ENCODE results near the gene IGF2BP2.
"Not testable (repeated sequence)": the region's sequence is repeated elsewhere in the genome, so short reads cannot be mapped to it uniquely, and the experiment has no call there.

The IGF2BP2 gene

GRCh38 chr3:185823078-185824044 is 1.5 kb downstream of the IGF2BP2 start:
- Histone ChIP-seq H3K27me3 (ENCODE audit: control insufficient read depth in 1 of 2, insufficient read depth in 2 of 2, low read length in 2 of 2) (peaks cover 21 to 64% of the 10 kb centered on the region in 2 donors), H3K27ac (ENCODE audit: low read length) (no peak overlapping the region), H3K36me3 (ENCODE audit: control insufficient read depth in 2 of 2, insufficient read depth in 2 of 2, low read length in 2 of 2) (no peaks in the 10 kb centered on the region), H3K4me3 (ENCODE audit: low read length in 2 of 2) (peak overlapping the region; percentile 49 to 67), H3K9ac (ENCODE audit: low read length in 2 of 2) (peak overlapping the region; percentile 29 to 33), H3K4me1 (ENCODE audit: control insufficient read depth, insufficient read depth, low read length) (peaks cover 25% of the 10 kb centered on the region), H3K9me3 (ENCODE audit: control insufficient read depth in 2 of 2, low read length in 2 of 2) (no peaks in the 10 kb centered on the region)

- Histone ChIP-seq H3K4me1 (ENCODE audit: control insufficient read depth, insufficient read depth, low read length) (peaks cover 25% of the 10 kb centered on the region), H3K4me3 (ENCODE audit: low read length in 2 of 2) (peak overlapping the region; percentile 49 to 67), H3K9me3 (ENCODE audit: control insufficient read depth in 2 of 2, low read length in 2 of 2) (no peaks in the 10 kb centered on the region), H3K9ac (ENCODE audit: low read length in 2 of 2) (no peak overlapping the region), H3K27me3 (ENCODE audit: control insufficient read depth in 1 of 2, insufficient read depth in 2 of 2, low read length in 2 of 2) (peaks cover 24 to 66% of the 10 kb centered on the region in 2 donors), H3K27ac (ENCODE audit: low read length) (no peak overlapping the region), H3K36me3 (ENCODE audit: control insufficient read depth in 2 of 2, insufficient read depth in 2 of 2, low read length in 2 of 2) (no peaks in the 10 kb centered on the region)
Measured at GRCh38 chr3:185822221-185823000, 2.4 kb downstream of the IGF2BP2 start.

GRCh38 chr3:185820973-185821758 is 3.7 kb downstream of the IGF2BP2 start:
- Histone ChIP-seq H3K9ac (ENCODE audit: low read length in 2 of 2) (no peak overlapping the region), H3K9me3 (ENCODE audit: control insufficient read depth in 2 of 2, low read length in 2 of 2) (no peaks in the 10 kb centered on the region), H3K36me3 (ENCODE audit: control insufficient read depth in 2 of 2, insufficient read depth in 2 of 2, low read length in 2 of 2) (no peaks in the 10 kb centered on the region), H3K27me3 (ENCODE audit: control insufficient read depth in 1 of 2, insufficient read depth in 2 of 2, low read length in 2 of 2) (peaks cover 17 to 60% of the 10 kb centered on the region in 2 donors), H3K4me3 (ENCODE audit: low read length in 2 of 2) (no peak overlapping the region), H3K27ac (ENCODE audit: low read length) (no peak overlapping the region), H3K4me1 (ENCODE audit: control insufficient read depth, insufficient read depth, low read length) (peaks cover 23% of the 10 kb centered on the region)

GRCh38 chr3:185818267-185818875 is 6.5 kb downstream of the IGF2BP2 start:
- H3K4me3 ChIP-seq (ENCODE audit: low read length in 2 of 2), result no peak overlapping the region
- H3K4me1 ChIP-seq (ENCODE audit: control insufficient read depth, insufficient read depth, low read length), result peaks cover 4% of the 10 kb centered on the region
- no peaks in the 10 kb centered on the region for H3K9me3 ChIP-seq (ENCODE audit: control insufficient read depth in 2 of 2, low read length in 2 of 2)
- no peak overlapping the region for H3K27ac ChIP-seq (ENCODE audit: low read length)
- no peaks in the 10 kb centered on the region for H3K36me3 ChIP-seq (ENCODE audit: control insufficient read depth in 2 of 2, insufficient read depth in 2 of 2, low read length in 2 of 2)
- H3K9ac ChIP-seq (ENCODE audit: low read length in 2 of 2), result no peak overlapping the region
- H3K27me3 ChIP-seq (ENCODE audit: control insufficient read depth in 1 of 2, insufficient read depth in 2 of 2, low read length in 2 of 2), result peaks cover 14 to 41% of the 10 kb centered on the region in 2 donors

GRCh38 chr3:185815391-185816282 is 9.2 kb downstream of the IGF2BP2 start:
- Histone ChIP-seq H3K9ac (ENCODE audit: low read length in 2 of 2) (no peak overlapping the region), H3K27ac (ENCODE audit: low read length) (no peak overlapping the region), H3K27me3 (ENCODE audit: control insufficient read depth in 1 of 2, insufficient read depth in 2 of 2, low read length in 2 of 2) (peaks cover 4 to 16% of the 10 kb centered on the region in 2 donors), H3K4me1 (ENCODE audit: control insufficient read depth, insufficient read depth, low read length) (no peaks in the 10 kb centered on the region), H3K36me3 (ENCODE audit: control insufficient read depth in 2 of 2, insufficient read depth in 2 of 2, low read length in 2 of 2) (no peaks in the 10 kb centered on the region), H3K9me3 (ENCODE audit: control insufficient read depth in 2 of 2, low read length in 2 of 2) (no peaks in the 10 kb centered on the region), H3K4me3 (ENCODE audit: low read length in 2 of 2) (no peak overlapping the region)

GRCh38 chr3:185813691-185814215 is 11.1 kb downstream of the IGF2BP2 start:
- H3K36me3 ChIP-seq (ENCODE audit: control insufficient read depth in 2 of 2, insufficient read depth in 2 of 2, low read length in 2 of 2), result no peaks in the 10 kb centered on the region
- peaks cover 4 to 5% of the 10 kb centered on the region in 2 donors for H3K27me3 ChIP-seq (ENCODE audit: control insufficient read depth in 1 of 2, insufficient read depth in 2 of 2, low read length in 2 of 2)
- no peaks in the 10 kb centered on the region for H3K9me3 ChIP-seq (ENCODE audit: control insufficient read depth in 2 of 2, low read length in 2 of 2)
- no peak overlapping the region for H3K27ac ChIP-seq (ENCODE audit: low read length)
- no peak overlapping the region for H3K9ac ChIP-seq (ENCODE audit: low read length in 2 of 2)
- H3K4me3 ChIP-seq (ENCODE audit: low read length in 2 of 2), result no peak overlapping the region
- H3K4me1 ChIP-seq (ENCODE audit: control insufficient read depth, insufficient read depth, low read length), result no peaks in the 10 kb centered on the region

GRCh38 chr3:185813205-185813604 is 11.6 kb downstream of the IGF2BP2 start:
- Histone ChIP-seq H3K27me3 (ENCODE audit: control insufficient read depth in 1 of 2, insufficient read depth in 2 of 2, low read length in 2 of 2) (peaks cover 1 to 2% of the 10 kb centered on the region in 2 donors), H3K9me3 (ENCODE audit: control insufficient read depth in 2 of 2, low read length in 2 of 2) (no peaks in the 10 kb centered on the region), H3K4me3 (ENCODE audit: low read length in 2 of 2) (no peak overlapping the region), H3K4me1 (ENCODE audit: control insufficient read depth, insufficient read depth, low read length) (no peaks in the 10 kb centered on the region), H3K36me3 (ENCODE audit: control insufficient read depth in 2 of 2, insufficient read depth in 2 of 2, low read length in 2 of 2) (no peaks in the 10 kb centered on the region), H3K9ac (ENCODE audit: low read length in 2 of 2) (no peak overlapping the region), H3K27ac (ENCODE audit: low read length) (no peak overlapping the region)

- H3K36me3 ChIP-seq (ENCODE audit: control insufficient read depth in 2 of 2, insufficient read depth in 2 of 2, low read length in 2 of 2), result no peaks in the 10 kb centered on the region
- no peak overlapping the region for H3K27ac ChIP-seq (ENCODE audit: low read length)
- no peaks in the 10 kb centered on the region for H3K27me3 ChIP-seq (ENCODE audit: control insufficient read depth in 1 of 2, insufficient read depth in 2 of 2, low read length in 2 of 2)
- H3K4me3 ChIP-seq (ENCODE audit: low read length in 2 of 2), result no peak overlapping the region
- no peaks in the 10 kb centered on the region for H3K9me3 ChIP-seq (ENCODE audit: control insufficient read depth in 2 of 2, low read length in 2 of 2)
- no peaks in the 10 kb centered on the region for H3K4me1 ChIP-seq (ENCODE audit: control insufficient read depth, insufficient read depth, low read length)
- no peak overlapping the region for H3K9ac ChIP-seq (ENCODE audit: low read length in 2 of 2)
Measured at GRCh38 chr3:185807445-185808068, 17.3 kb downstream of the IGF2BP2 start.

GRCh38 chr3:185798831-185799110 is 26.1 kb downstream of the IGF2BP2 start:
- H3K9ac ChIP-seq (ENCODE audit: low read length in 2 of 2); H3K9me3 ChIP-seq (ENCODE audit: control insufficient read depth in 2 of 2, low read length in 2 of 2); H3K4me1 ChIP-seq (ENCODE audit: control insufficient read depth, insufficient read depth, low read length); H3K4me3 ChIP-seq (ENCODE audit: low read length in 2 of 2); H3K27ac ChIP-seq (ENCODE audit: low read length); H3K36me3 ChIP-seq (ENCODE audit: control insufficient read depth in 2 of 2, insufficient read depth in 2 of 2, low read length in 2 of 2); H3K27me3 ChIP-seq (ENCODE audit: control insufficient read depth in 1 of 2, insufficient read depth in 2 of 2, low read length in 2 of 2): not testable (repeated sequence)
